NCI-H1105 (cell line): Measurements from ENCODE around the gene HEG1.

ENCODE experiments used
- DNase-seq: peaks from one replicate; lab custom pipeline; 2025; lab: John Stamatoyannopoulos, UW

HEG1 gene

GRCh38 chr3:125050488-125051090, 5.2 kb downstream of the HEG1 start:
- no peak for DNase-seq

GRCh38 chr3:125048282-125048681, 7.5 kb downstream of the HEG1 start:
- no peak for DNase-seq

GRCh38 chr3:125045965-125046364, 9.8 kb downstream of the HEG1 start:
- no peak for DNase-seq

GRCh38 chr3:125045194-125045593, 10.6 kb downstream of the HEG1 start:
- no peak for DNase-seq

GRCh38 chr3:125043599-125044151, 12.1 kb downstream of the HEG1 start:
- no peak for DNase-seq

GRCh38 chr3:125042725-125043406, 12.9 kb downstream of the HEG1 start:
- no peak for DNase-seq

GRCh38 chr3:125039131-125040100, 16.4 kb downstream of the HEG1 start:
- no peak for DNase-seq

GRCh38 chr3:125037498-125038150, 18.2 kb downstream of the HEG1 start:
- no peak for DNase-seq

GRCh38 chr3:125035217-125035616, 20.6 kb downstream of the HEG1 start:
- DNase-seq, result no peak

- no peak for DNase-seq
Measured at GRCh38 chr3:125033616-125034015, 22.2 kb downstream of the HEG1 start.

GRCh38 chr3:125033135-125033534, 22.7 kb downstream of the HEG1 start:
- DNase-seq, result no peak

GRCh38 chr3:125032683-125033082, 23.1 kb downstream of the HEG1 start:
- DNase-seq, result no peak

- no peak for DNase-seq
Measured at GRCh38 chr3:125032100-125032643, 23.6 kb downstream of the HEG1 start.

- DNase-seq, result no peak
Measured at GRCh38 chr3:125031544-125031943, 24.3 kb downstream of the HEG1 start.

GRCh38 chr3:125028657-125029056, 27.1 kb downstream of the HEG1 start:
- no peak for DNase-seq

- no peak for DNase-seq
Measured at GRCh38 chr3:125025642-125026041, 30.2 kb downstream of the HEG1 start.

GRCh38 chr3:125024817-125025216, 31.0 kb downstream of the HEG1 start:
- no peak for DNase-seq

GRCh38 chr3:125023833-125024555, 31.8 kb downstream of the HEG1 start:
- no peak for DNase-seq

GRCh38 chr3:125022206-125022605, 33.6 kb downstream of the HEG1 start:
- DNase-seq, result no peak

GRCh38 chr3:125019271-125019670, 36.5 kb downstream of the HEG1 start:
- DNase-seq, result no peak

GRCh38 chr3:125017406-125017805, 38.4 kb downstream of the HEG1 start:
- DNase-seq, result no peak
